PC-9 (cell line): ENCODE data around the gene PROCR.

Experiments used
- EZH2 ChIP-seq: fragments of 200-600 bp; sonication (generic); IDR thresholded peaks from 2 replicates; pipeline ENCODE4 v1.8.0; 2017; ENCODE audit warnings: antibody characterized with exemption, low read depth
- TF ChIP-seq, protein P1 (sequence below): fragments of 200-600 bp; sonication (generic); conservative IDR thresholded peaks from 2 replicates; pipeline ENCODE4 v1.6.1; 2017; ENCODE audit warnings: mixed run types, antibody characterized with exemption, mild to moderate bottlenecking, moderate library complexity

DNA sequence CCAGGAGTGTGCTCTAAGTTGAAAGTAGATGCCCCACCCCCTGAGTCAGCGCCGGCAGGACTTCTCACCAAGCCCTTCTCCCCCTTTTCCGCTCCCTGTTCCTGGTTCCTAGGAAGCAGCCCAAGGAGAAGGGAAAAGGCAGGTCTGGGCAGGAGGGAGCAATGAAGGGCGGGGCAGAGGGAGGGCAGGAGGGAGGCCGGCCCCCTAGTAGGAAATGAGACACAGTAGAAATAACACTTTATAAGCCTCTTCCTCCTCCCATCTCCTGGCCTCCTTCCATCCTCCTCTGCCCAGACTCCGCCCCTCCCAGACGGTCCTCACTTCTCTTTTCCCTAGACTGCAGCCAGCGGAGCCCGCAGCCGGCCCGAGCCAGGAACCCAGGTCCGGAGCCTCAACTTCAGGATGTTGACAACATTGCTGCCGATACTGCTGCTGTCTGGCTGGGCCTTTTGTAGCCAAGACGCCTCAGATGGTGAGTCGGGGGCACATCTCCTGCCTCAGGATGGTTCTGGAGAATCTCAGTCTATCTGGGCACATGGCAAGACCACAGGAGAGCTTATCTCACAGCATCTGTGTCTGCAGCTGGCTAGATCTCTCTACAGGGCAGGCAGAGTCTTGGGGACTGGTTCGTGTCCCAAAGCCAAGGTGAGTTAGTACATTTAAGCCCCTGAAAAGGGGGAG lies at the start of gene PROCR:
- TF ChIP-seq, protein P1, sequence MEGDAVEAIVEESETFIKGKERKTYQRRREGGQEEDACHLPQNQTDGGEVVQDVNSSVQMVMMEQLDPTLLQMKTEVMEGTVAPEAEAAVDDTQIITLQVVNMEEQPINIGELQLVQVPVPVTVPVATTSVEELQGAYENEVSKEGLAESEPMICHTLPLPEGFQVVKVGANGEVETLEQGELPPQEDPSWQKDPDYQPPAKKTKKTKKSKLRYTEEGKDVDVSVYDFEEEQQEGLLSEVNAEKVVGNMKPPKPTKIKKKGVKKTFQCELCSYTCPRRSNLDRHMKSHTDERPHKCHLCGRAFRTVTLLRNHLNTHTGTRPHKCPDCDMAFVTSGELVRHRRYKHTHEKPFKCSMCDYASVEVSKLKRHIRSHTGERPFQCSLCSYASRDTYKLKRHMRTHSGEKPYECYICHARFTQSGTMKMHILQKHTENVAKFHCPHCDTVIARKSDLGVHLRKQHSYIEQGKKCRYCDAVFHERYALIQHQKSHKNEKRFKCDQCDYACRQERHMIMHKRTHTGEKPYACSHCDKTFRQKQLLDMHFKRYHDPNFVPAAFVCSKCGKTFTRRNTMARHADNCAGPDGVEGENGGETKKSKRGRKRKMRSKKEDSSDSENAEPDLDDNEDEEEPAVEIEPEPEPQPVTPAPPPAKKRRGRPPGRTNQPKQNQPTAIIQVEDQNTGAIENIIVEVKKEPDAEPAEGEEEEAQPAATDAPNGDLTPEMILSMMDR, result no peak
- TF ChIP-seq EZH2, result no peak
